Sigmoid colon (tissue), 4 donors: Measurements from ENCODE around the gene TRIM2.

Experiments
- EP300 ChIP-seq, 4 donors: sonication (generic); formaldehyde crosslinking; IDR thresholded peaks; one replicate each; pipeline ENCODE4 v1.6.1; 2017; ENCODE audit warnings: antibody characterized with exemption in 4 of 4
- POLR2A ChIP-seq, 2 donors: fragments of 450-650 bp; IDR thresholded peaks; one replicate each; pipeline ENCODE4 v1.6.1; 2016; ENCODE audit warnings: antibody characterized with exemption in 2 of 2, mild to moderate bottlenecking in 2 of 2, moderate library complexity in 2 of 2
- POLR2AphosphoS5 ChIP-seq, 4 donors: sonication (generic); formaldehyde crosslinking; IDR thresholded peaks; one replicate each; pipeline ENCODE4 v1.6.1; 2017; ENCODE audit warnings: antibody characterized with exemption in 4 of 4
- TF ChIP-seq, protein P1 (sequence below), 4 experiments: fragments of 450-650 bp in 3 of 4; fragments of 200-600 bp in 1 of 4; IDR thresholded peaks; one replicate each; pipeline ENCODE4 v1.5.1; 2016 to 2019; ENCODE audit warnings: antibody characterized with exemption in 4 of 4, mild to moderate bottlenecking in 3 of 4, moderate library complexity in 2 of 4

DNA sequence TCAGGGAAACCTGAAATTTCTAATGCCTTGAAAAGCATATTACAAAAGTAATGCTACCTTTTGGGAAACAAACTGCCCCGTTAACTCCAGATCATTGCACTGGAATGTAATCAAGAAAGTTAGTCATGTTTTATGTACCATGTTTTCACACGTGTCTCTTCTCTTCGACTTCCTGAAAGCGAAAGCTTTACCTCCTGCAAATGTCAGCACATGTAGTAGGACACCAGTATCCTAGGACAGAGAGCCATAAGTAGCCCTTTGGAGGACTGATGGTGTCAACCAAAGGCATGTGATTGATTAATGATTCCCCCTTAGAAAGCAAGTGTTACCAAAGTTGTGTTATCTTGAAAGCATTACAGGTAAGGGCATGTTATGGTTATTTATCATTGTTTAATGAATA is 131.4 kb downstream of the TRIM2 start:
- TF ChIP-seq POLR2AphosphoS5 (IDR thresholded peaks at IDR 0.05) (no peak), POLR2A (IDR thresholded peaks at IDR 0.05) (no peak), EP300 (IDR thresholded peaks at IDR 0.05) (no peak)
- TF ChIP-seq, protein P1, sequence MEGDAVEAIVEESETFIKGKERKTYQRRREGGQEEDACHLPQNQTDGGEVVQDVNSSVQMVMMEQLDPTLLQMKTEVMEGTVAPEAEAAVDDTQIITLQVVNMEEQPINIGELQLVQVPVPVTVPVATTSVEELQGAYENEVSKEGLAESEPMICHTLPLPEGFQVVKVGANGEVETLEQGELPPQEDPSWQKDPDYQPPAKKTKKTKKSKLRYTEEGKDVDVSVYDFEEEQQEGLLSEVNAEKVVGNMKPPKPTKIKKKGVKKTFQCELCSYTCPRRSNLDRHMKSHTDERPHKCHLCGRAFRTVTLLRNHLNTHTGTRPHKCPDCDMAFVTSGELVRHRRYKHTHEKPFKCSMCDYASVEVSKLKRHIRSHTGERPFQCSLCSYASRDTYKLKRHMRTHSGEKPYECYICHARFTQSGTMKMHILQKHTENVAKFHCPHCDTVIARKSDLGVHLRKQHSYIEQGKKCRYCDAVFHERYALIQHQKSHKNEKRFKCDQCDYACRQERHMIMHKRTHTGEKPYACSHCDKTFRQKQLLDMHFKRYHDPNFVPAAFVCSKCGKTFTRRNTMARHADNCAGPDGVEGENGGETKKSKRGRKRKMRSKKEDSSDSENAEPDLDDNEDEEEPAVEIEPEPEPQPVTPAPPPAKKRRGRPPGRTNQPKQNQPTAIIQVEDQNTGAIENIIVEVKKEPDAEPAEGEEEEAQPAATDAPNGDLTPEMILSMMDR (IDR thresholded peaks at IDR 0.05), result no peak
